Right atrium auricular region (tissue), 2 donors: Measurements from ENCODE around the gene POU4F1. TPM values are rescaled to one million over a fixed set of nuclear protein-coding genes. Genes with fewer than 3 reads are reported as not detected.

ENCODE experiments used
- DNase-seq: peaks from one replicate; pipeline ENCODE4 v3.0.0-alpha.2; 2019; ENCODE audit warnings: low spot score
- H3K27ac ChIP-seq, 2 donors: fragments of 200-600 bp; sonication (generic); 1 replicate in 1 of 2; 2 replicates in 1 of 2; pipeline ENCODE4 v1.5.1; 2016 to 2019
- H3K27me3 ChIP-seq, 2 donors: fragments of 200-600 bp; sonication (generic); one replicate each; pipeline versions ENCODE4 v1.5.1 to v1.6.0; 2017 to 2019
- H3K36me3 ChIP-seq: fragments of 200-600 bp; sonication (generic); one replicate; pipeline ENCODE4 v1.5.1; 2016
- H3K4me1 ChIP-seq, 2 donors: fragments of 200-600 bp; sonication (generic); one replicate each; pipeline versions ENCODE4 v1.5.1 to v1.6.0; 2017 to 2019
- H3K4me3 ChIP-seq, 2 donors: fragments of 200-600 bp; sonication (generic); 1 replicate in 1 of 2; 2 replicates in 1 of 2; pipeline ENCODE4 v1.5.1; 2017 to 2019; ENCODE audit warnings: mild to moderate bottlenecking in 1 of 2, moderate library complexity in 1 of 2
- H3K9me3 ChIP-seq, 2 donors: fragments of 200-600 bp; sonication (generic); one replicate each; pipeline ENCODE4 v1.5.1; 2019
- total RNA-seq, 2 donors: library from RNA; depleted of rRNA; stranded (reverse); fragments of >200 nt; gene quantifications; one replicate each; pipeline ENCODE4 v1.1.0, GENCODE V29; 2016
- TF ChIP-seq, protein P1 (sequence below), 2 donors: fragments of 200-600 bp; sonication (generic); IDR thresholded peaks; one replicate each; pipeline ENCODE4 v1.5.1; 2019; ENCODE audit warnings: antibody characterized with exemption in 2 of 2

POU4F1 gene
- total RNA-seq, 2 donors from 2014 or later: not detected

DNA sequence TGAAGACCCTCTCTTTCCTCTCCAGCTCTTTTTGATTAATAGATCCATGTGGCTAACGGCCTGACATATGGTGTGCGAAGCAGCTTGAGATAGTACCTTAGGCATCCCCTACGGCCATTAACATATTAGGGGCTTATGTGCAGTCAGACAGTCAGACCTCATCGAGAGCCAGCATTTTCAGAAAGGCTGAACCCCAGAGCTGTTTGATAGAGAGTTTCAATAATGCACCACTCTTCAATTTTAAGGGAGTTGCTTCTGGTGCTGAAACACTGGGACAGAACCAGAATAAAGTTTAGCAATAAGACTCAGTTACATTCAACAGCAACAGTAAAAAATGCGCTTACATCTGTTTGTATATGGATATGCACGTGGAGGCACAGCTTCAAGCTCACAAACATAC lies 10.8 kb downstream of the POU4F1 start:
- H3K27ac ChIP-seq: no peak overlapping the region
- no peak for DNase-seq
- no peak overlapping the region for H3K4me3 ChIP-seq
- peaks cover 54 to 60% of the 10 kb centered on the region in 2 donors for H3K27me3 ChIP-seq
- no peaks in the 10 kb centered on the region for H3K36me3 ChIP-seq
- H3K4me1 ChIP-seq: peaks cover 0 to 18% of the 10 kb centered on the region in 2 donors
- TF ChIP-seq, protein P1, sequence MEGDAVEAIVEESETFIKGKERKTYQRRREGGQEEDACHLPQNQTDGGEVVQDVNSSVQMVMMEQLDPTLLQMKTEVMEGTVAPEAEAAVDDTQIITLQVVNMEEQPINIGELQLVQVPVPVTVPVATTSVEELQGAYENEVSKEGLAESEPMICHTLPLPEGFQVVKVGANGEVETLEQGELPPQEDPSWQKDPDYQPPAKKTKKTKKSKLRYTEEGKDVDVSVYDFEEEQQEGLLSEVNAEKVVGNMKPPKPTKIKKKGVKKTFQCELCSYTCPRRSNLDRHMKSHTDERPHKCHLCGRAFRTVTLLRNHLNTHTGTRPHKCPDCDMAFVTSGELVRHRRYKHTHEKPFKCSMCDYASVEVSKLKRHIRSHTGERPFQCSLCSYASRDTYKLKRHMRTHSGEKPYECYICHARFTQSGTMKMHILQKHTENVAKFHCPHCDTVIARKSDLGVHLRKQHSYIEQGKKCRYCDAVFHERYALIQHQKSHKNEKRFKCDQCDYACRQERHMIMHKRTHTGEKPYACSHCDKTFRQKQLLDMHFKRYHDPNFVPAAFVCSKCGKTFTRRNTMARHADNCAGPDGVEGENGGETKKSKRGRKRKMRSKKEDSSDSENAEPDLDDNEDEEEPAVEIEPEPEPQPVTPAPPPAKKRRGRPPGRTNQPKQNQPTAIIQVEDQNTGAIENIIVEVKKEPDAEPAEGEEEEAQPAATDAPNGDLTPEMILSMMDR (IDR thresholded peaks at IDR 0.05): no peak
- H3K9me3 ChIP-seq: no peaks in the 10 kb centered on the region

DNA sequence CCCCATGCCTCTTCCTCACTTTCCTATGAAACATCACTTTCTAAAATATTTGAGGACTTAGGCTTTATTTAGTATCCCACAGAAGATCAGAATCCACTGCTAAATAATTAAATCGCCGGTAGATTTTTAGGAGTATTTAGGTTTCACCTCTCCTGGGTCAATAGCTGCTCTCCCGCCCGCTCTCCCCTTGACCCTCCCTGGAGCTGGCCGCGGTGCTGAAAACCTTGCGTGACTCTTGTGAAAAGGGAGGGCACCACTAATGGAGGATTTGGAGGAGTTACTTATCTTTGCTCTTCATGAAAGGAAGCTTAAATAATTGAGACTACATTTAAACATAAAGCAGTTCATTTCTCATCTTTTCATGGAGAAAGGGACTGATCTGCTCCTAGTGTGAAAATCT lies 14.1 kb downstream of the POU4F1 start:
- H3K9me3 ChIP-seq: no peaks in the 10 kb centered on the region
- no peak for DNase-seq
- H3K4me3 ChIP-seq: no peak overlapping the region
- TF ChIP-seq, protein P1 (IDR thresholded peaks at IDR 0.05): no peak
- peaks cover 24 to 28% of the 10 kb centered on the region in 2 donors for H3K27me3 ChIP-seq
- H3K27ac ChIP-seq: no peak overlapping the region
- no peaks in the 10 kb centered on the region for H3K4me1 ChIP-seq
- no peaks in the 10 kb centered on the region for H3K36me3 ChIP-seq

DNA sequence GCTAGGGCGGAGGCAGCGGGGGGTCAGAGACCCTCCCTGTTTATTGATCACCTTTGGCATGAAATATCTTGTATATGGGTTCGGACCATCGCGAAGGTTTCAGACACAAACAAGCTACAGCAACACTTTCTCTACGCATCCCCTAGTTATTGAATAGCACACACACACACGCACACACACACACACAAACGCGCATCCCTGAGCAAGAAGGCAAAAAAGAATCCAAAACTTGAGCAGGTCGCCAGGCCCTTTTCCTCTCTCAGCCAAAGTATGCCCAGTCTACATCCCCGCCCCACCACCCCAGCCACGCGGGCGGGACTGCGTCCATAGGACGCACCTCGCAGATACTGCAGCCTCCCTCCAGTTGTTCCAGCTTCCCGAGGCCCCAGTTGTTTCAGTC lies 16.0 kb downstream of the POU4F1 start:
- H3K27me3 ChIP-seq: peaks cover 10 to 17% of the 10 kb centered on the region in 2 donors
- H3K27ac ChIP-seq: no peak overlapping the region
- H3K4me3 ChIP-seq: no peak overlapping the region

DNA sequence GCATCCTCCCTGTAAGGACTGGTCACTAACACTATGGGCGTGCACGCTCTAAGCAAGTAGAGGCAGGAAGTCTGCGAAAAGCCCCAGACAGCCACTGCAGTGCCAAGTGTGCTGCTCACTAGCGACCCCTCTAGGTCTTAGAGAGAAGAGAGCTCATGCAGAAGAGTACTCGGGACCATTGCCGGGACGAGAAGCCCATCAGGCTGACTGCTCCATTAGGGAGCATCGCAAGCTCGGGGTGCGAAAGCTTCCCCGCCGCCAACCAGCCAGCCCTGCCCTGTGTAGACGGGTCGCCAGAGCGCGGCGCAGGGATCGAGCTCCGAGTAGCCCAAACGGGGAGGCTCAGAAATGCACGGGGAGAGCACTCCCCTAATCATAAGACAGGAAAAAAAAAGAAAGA lies 16.6 kb downstream of the POU4F1 start:
- H3K4me3 ChIP-seq: no peak overlapping the region
- H3K9me3 ChIP-seq: no peaks in the 10 kb centered on the region
- TF ChIP-seq, protein P1 (IDR thresholded peaks at IDR 0.05): no peak
- H3K27ac ChIP-seq: no peak overlapping the region
- no peak for DNase-seq
- no peaks in the 10 kb centered on the region for H3K4me1 ChIP-seq
- H3K27me3 ChIP-seq: peaks cover 5 to 10% of the 10 kb centered on the region in 2 donors
- no peaks in the 10 kb centered on the region for H3K36me3 ChIP-seq

More for the DNA sequence above, 16.0 kb downstream of the POU4F1 start:
- no peaks in the 10 kb centered on the region for H3K4me1 ChIP-seq
- DNase-seq: no peak
- no peaks in the 10 kb centered on the region for H3K9me3 ChIP-seq
- no peaks in the 10 kb centered on the region for H3K36me3 ChIP-seq
- TF ChIP-seq, protein P1 (IDR thresholded peaks at IDR 0.05): no peak

DNA sequence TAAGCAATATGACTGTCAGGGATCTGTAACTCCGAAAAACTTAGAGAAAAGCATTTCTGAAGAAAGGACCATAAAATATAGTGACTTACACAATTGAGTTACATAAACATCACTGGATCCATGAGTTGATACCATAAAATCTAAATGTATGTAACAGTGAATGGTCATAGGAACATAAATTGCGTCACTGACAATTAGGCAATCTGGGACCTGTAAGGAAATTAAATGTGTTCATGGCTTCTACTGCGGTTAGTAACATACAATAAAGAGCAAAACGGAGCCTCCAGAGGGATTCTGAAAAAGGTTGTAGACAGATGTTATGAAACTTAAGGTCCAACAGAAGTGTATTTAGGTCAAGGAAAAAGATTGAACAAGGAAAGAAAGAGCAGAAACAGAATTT lies 27.1 kb downstream of the POU4F1 start:
- no peaks in the 10 kb centered on the region for H3K27me3 ChIP-seq
- no peak overlapping the region for H3K27ac ChIP-seq
- TF ChIP-seq, protein P1 (IDR thresholded peaks at IDR 0.05): no peak
- H3K4me1 ChIP-seq: no peaks in the 10 kb centered on the region
- no peak overlapping the region for H3K4me3 ChIP-seq
- H3K9me3 ChIP-seq: no peaks in the 10 kb centered on the region
- H3K36me3 ChIP-seq: no peaks in the 10 kb centered on the region
- no peak for DNase-seq

DNA sequence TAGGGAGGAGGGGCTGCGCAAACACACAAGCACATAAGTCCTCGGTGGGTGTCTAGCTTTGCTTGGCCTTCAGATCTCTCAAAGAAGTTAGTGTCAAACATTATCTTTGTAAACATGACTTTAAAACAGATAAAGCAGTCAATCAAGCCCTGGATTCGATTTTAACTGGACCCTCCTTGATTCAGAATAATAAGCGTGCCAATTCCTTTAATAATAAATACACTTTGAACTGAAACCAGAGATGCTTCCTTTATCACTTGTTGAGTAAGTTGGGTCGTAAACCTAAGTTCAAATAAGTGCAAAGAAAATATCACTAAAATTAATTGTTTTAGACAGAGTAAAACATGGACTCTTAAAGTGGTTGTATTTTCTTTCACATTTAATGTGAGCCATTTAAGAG lies 30.9 kb downstream of the POU4F1 start:
- H3K4me3 ChIP-seq: no peak overlapping the region
- H3K27ac ChIP-seq: no peak overlapping the region
- no peaks in the 10 kb centered on the region for H3K9me3 ChIP-seq
- no peaks in the 10 kb centered on the region for H3K4me1 ChIP-seq
- no peaks in the 10 kb centered on the region for H3K36me3 ChIP-seq
- no peaks in the 10 kb centered on the region for H3K27me3 ChIP-seq
- DNase-seq: no peak
- TF ChIP-seq, protein P1 (IDR thresholded peaks at IDR 0.05): no peak
